ENCODE results near the gene ERCC1. TPM values are rescaled to one million over a fixed set of nuclear protein-coding genes. Genes with fewer than 3 reads are reported as not detected.

ERCC1 gene
- total RNA-seq, 1 donor from 2014 or later: 48.8 TPM

- DNase-seq (peak; percentile 69), ATAC-seq (no peak)
- intact Hi-C loops (cut with DNase I): no loop called here
- no peak for TF ChIP-seq CTCF (IDR thresholded peaks at IDR 0.05)
- no peaks in the 10 kb centered on the region for H3K9me3 ChIP-seq
- no peak overlapping the region for H3K4me3 ChIP-seq
- no peak overlapping the region for H3K27ac ChIP-seq
- peaks cover 28% of the 10 kb centered on the region for H3K4me1 ChIP-seq
- H3K27me3 ChIP-seq: peaks cover 9% of the 10 kb centered on the region
- H3K36me3 ChIP-seq: no peaks in the 10 kb centered on the region
Measured at GRCh38 chr19:45470762-45471081, 47.0 kb upstream of the ERCC1 start.

- Histone ChIP-seq H3K4me1 (peaks cover 28% of the 10 kb centered on the region), H3K27me3 (peaks cover 9% of the 10 kb centered on the region), H3K27ac (peak overlapping the region; percentile 99), H3K4me3 (peak overlapping the region; percentile 81), H3K9me3 (no peaks in the 10 kb centered on the region), H3K36me3 (no peaks in the 10 kb centered on the region)
- no peak for DNase-seq
- no peak for ATAC-seq
- intact Hi-C loops (cut with DNase I): no loop called here
- TF ChIP-seq CTCF (IDR thresholded peaks at IDR 0.05): no peak
Measured at GRCh38 chr19:45469945-45470761, 46.4 kb upstream of the ERCC1 start.

DNA sequence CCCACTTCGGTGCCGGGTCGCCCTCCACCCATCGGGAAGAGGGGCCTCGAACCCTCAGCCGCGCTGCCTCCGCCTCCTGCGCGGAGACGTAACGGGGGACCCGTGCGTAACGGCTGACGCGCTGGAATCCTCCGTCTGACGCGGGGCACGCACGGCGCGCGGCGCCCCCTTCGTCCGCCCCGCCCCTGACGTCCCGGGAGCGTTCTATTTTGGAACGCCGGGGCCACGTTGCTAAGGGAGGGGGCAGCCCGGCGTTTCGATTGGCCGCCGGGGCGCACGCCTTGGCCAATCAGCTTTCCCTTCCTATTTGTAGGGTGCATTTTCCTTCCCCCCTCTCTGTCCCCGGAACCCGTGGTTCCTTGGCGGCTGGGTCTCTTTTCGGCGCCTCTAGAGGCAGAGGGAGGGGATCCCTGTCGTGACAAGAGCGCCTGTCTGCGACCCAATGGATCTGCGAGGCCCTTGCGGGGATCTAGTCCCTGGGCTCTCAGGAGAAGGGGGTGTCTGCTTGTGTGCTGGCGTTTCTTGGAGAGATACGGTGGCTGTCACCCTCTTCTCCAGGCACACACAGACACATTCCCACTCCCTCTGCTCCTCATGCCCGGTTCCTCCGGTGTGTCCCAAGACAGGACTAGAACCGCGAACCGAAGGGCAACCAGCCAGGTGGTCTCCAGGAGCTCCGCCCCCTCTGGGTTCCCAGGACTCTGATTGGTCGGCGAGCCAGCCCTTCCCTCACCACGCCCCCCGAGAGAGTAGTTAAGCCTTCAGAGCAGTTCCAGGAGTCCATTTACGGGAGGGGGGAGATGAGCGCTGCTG, 45.6 kb upstream of the ERCC1 start:
- H3K27ac ChIP-seq: peak overlapping the region; percentile 99
- peak overlapping the region; percentile 81 for H3K4me3 ChIP-seq
- peaks cover 9% of the 10 kb centered on the region for H3K27me3 ChIP-seq
- H3K36me3 ChIP-seq: no peaks in the 10 kb centered on the region
- DNase-seq: peak; percentile 97
- intact Hi-C loops (cut with DNase I): no loop called here
- H3K4me1 ChIP-seq: peaks cover 28% of the 10 kb centered on the region
- no peak for TF ChIP-seq CTCF (IDR thresholded peaks at IDR 0.05)
- no peaks in the 10 kb centered on the region for H3K9me3 ChIP-seq
- ATAC-seq: peak; percentile 94

GRCh38 chr19:45468803-45469131, 45.0 kb upstream of the ERCC1 start:
- Histone ChIP-seq H3K9me3 (no peaks in the 10 kb centered on the region), H3K4me3 (peak overlapping the region; percentile 81), H3K27ac (peak overlapping the region; percentile 99), H3K4me1 (peaks cover 28% of the 10 kb centered on the region), H3K36me3 (no peaks in the 10 kb centered on the region), H3K27me3 (peaks cover 6% of the 10 kb centered on the region)
- DNase-seq (no peak), ATAC-seq (peak; percentile 3)
- TF ChIP-seq CTCF (IDR thresholded peaks at IDR 0.05): no peak
- intact Hi-C loops (cut with DNase I): no loop called here

DNA sequence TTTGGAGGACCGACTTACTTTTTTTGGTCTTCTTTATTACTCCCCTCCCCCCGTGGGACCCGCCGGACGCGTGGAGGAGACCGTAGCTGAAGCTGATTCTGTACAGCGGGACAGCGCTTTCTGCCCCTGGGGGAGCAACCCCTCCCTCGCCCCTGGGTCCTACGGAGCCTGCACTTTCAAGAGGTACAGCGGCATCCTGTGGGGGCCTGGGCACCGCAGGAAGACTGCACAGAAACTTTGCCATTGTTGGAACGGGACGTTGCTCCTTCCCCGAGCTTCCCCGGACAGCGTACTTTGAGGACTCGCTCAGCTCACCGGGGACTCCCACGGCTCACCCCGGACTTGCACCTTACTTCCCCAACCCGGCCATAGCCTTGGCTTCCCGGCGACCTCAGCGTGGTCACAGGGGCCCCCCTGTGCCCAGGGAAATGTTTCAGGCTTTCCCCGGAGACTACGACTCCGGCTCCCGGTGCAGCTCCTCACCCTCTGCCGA, 44.5 kb upstream of the ERCC1 start:
- Histone ChIP-seq H3K9me3 (no peaks in the 10 kb centered on the region), H3K4me1 (peaks cover 28% of the 10 kb centered on the region), H3K27ac (peak overlapping the region; percentile 99), H3K4me3 (peak overlapping the region; percentile 81), H3K27me3 (peaks cover under 1% of the 10 kb centered on the region), H3K36me3 (no peaks in the 10 kb centered on the region)
- DNase-seq (peak; percentile 68), ATAC-seq (no peak)
- intact Hi-C loops (cut with DNase I): no loop called here
- TF ChIP-seq CTCF (IDR thresholded peaks at IDR 0.05): no peak

Data from upper lobe of right lung (tissue), 1 donor.